GM12878 (cell line): ENCODE data around the gene LAMC3. TPM values are rescaled to one million over a fixed set of nuclear protein-coding genes. Genes with fewer than 3 reads are reported as not detected.

Experiments used
- ATAC-seq: fragments of 200-7000 bp; cut with Tn5 transposase; 3 replicates; pipeline ENCODE4 v1.9.1; 2020; ENCODE audit warnings: mild to moderate bottlenecking, moderate library complexity
- BruUV-seq: library from RNA; stranded (reverse); fragments of 400-500 nt; replicated peaks from 2 replicates; lab custom pipeline; 2021; lab: Mats Ljungman, UMichigan
- CTCF ChIA-PET: fragments of 300-600 bp; sonication (Branson Sonifier 250); formaldehyde crosslinking; extraction: SDS; loops from one replicate; lab custom pipeline; 2021; ENCODE audit warnings: inconsistent platforms; lab: Yijun Ruan, JAX
- POLR2A ChIA-PET: fragments of 350-600 bp; formaldehyde crosslinking; extraction: SDS; loops from one replicate; lab custom pipeline; 2021; ENCODE audit warnings: inconsistent platforms; lab: Charles Lee
- RAD21 ChIA-PET: fragments of 300-600 bp; sonication (Branson Sonifier 250); formaldehyde crosslinking; loops from one replicate; lab custom pipeline; 2023; ENCODE audit warnings: antibody characterized with exemption; ENCODE audit not compliant: unreplicated experiment; lab: Charles Lee
- SMC1A ChIA-PET: fragments of 300-600 bp; sonication (Branson Sonifier 250); formaldehyde crosslinking; loops from one replicate; lab custom pipeline; 2023; ENCODE audit not compliant: unreplicated experiment, uncharacterized antibody; lab: Charles Lee
- DNase-seq: peaks from one replicate; pipeline ENCODE4 v3.0.0-alpha.2; 2011; ENCODE audit warnings: low read depth, low spot score
- FAIRE-seq: peaks from 3 replicates; lab custom pipeline; 2011; peaks lifted over from hg19 to GRCh38; lab: Jason Lieb, UNC
- H2AFZ ChIP-seq: 2 replicates; pipeline ENCODE4 v1.6.0; 2011; ENCODE audit warnings: low read depth, low read length, control low read depth; ENCODE audit not compliant: control insufficient read depth
- H3K27ac ChIP-seq: 2 replicates; pipeline ENCODE4 v1.5.1; 2011; ENCODE audit warnings: control low read depth; ENCODE audit not compliant: control insufficient read depth, insufficient read depth
- H3K27me3 ChIP-seq, 2 experiments: replicated peaks in 1 of 2; 2 replicates each; pipeline versions ENCODE4 v1.6.0 to v1.6.1; 2011; ENCODE audit warnings: low read length in 1 of 2; ENCODE audit not compliant: control insufficient read depth in 2 of 2, insufficient read depth in 2 of 2
- H3K36me3 ChIP-seq, 2 experiments: 2 replicates each; pipeline ENCODE4 v1.5.1; 2011; ENCODE audit warnings: low read length in 1 of 2; ENCODE audit not compliant: control insufficient read depth in 2 of 2, insufficient read depth in 2 of 2
- H3K4me1 ChIP-seq: 2 replicates; pipeline ENCODE4 v1.6.1; 2011; ENCODE audit warnings: mild to moderate bottlenecking, low read length, moderate library complexity, mixed read lengths; ENCODE audit not compliant: control insufficient read depth, insufficient read depth
- H3K4me2 ChIP-seq: 2 replicates; pipeline ENCODE4 v1.6.0; 2011; ENCODE audit warnings: control low read depth; ENCODE audit not compliant: control insufficient read depth, insufficient read depth
- H3K4me3 ChIP-seq: fragments of 200-600 bp; sonication (generic); 2 replicates; pipeline ENCODE4 v1.5.1; 2016
- H3K79me2 ChIP-seq: 2 replicates; pipeline ENCODE4 v1.6.0; 2011; ENCODE audit warnings: low read length; ENCODE audit not compliant: control insufficient read depth, insufficient read depth
- H3K9ac ChIP-seq: 2 replicates; pipeline ENCODE4 v1.8.0; 2011; ENCODE audit warnings: low read length, control low read depth, mixed read lengths; ENCODE audit not compliant: control insufficient read depth, insufficient read depth
- H3K9me3 ChIP-seq: replicated peaks from 3 replicates; pipeline ENCODE4 v1.5.1; 2011; ENCODE audit warnings: mild to moderate bottlenecking, low read length; ENCODE audit not compliant: control insufficient read depth, insufficient read depth
- H4K20me1 ChIP-seq: 2 replicates; pipeline ENCODE4 v1.6.0; 2011; ENCODE audit not compliant: control insufficient read depth, insufficient read depth
- BMI1 ChIP-seq: fragments of 450-650 bp; IDR thresholded peaks from 2 replicates; pipeline ENCODE4 v1.6.1; 2016; ENCODE audit warnings: mild to moderate bottlenecking, moderate library complexity, borderline replicate concordance
- CBX5 ChIP-seq: sonication (generic); IDR thresholded peaks from 2 replicates; pipeline ENCODE4 v1.6.1; 2016; ENCODE audit warnings: low read depth, moderate library complexity, mild to moderate bottlenecking, inconsistent platforms
- E2F8 ChIP-seq: fragments of 450-650 bp; IDR thresholded peaks from 2 replicates; pipeline ENCODE4 v1.6.1; 2018; ENCODE audit warnings: mild to moderate bottlenecking, low read depth, moderate library complexity; ENCODE audit not compliant: partially characterized antibody
- ESRRA ChIP-seq: IDR thresholded peaks from 2 replicates; pipeline ENCODE4 v1.6.1; 2012; ENCODE audit warnings: mild to moderate bottlenecking, low read length, improper control_type of control experiment
- IKZF2 ChIP-seq, 2 experiments: fragments of 450-650 bp; IDR thresholded peaks; 2 replicates each; pipeline ENCODE4 v1.6.1; 2017; ENCODE audit warnings: mild to moderate bottlenecking in 2 of 2, moderate library complexity in 2 of 2
- JUND ChIP-seq: IDR thresholded peaks from 2 replicates; pipeline ENCODE4 v1.6.1; 2012; ENCODE audit warnings: low read depth, mild to moderate bottlenecking, low read length, improper control_type of control experiment, moderate library complexity
- KDM1A ChIP-seq: fragments of 200-600 bp; sonication (generic); IDR thresholded peaks from 2 replicates; pipeline ENCODE4 v1.6.1; 2016; ENCODE audit warnings: borderline replicate concordance
- MYB ChIP-seq: fragments of 150-350 bp; IDR thresholded peaks from 2 replicates; pipeline ENCODE4 v1.6.1; 2014; ENCODE audit warnings: mild to moderate bottlenecking, low read depth, low read length, borderline replicate concordance
- NFIC ChIP-seq: IDR thresholded peaks from 2 replicates; pipeline ENCODE4 v1.6.1; 2012; ENCODE audit warnings: low read depth, mild to moderate bottlenecking, inconsistent platforms, low read length, moderate library complexity
- NR2C2 ChIP-seq: IDR thresholded peaks from 2 replicates; pipeline ENCODE4 v1.6.1; 2011; ENCODE audit warnings: borderline replicate concordance, low read depth; ENCODE audit not compliant: control insufficient read depth, insufficient read length
- NR2F1 ChIP-seq: fragments of 450-650 bp; conservative IDR thresholded peaks from 2 replicates; pipeline ENCODE4 v1.6.1; 2017; ENCODE audit warnings: mild to moderate bottlenecking
- POLR2AphosphoS5 ChIP-seq: IDR thresholded peaks from 2 replicates; pipeline ENCODE4 v1.6.1; 2011; ENCODE audit warnings: mild to moderate bottlenecking, low read length, inconsistent platforms
- RAD51 ChIP-seq: fragments of 450-650 bp; IDR thresholded peaks from 2 replicates; pipeline ENCODE4 v1.6.1; 2016; ENCODE audit warnings: moderate library complexity, mild to moderate bottlenecking, inconsistent platforms
- RB1 ChIP-seq: fragments of 450-650 bp; formaldehyde crosslinking; IDR thresholded peaks from 2 replicates; pipeline ENCODE4 v1.6.1; 2017; ENCODE audit warnings: mild to moderate bottlenecking, borderline replicate concordance
- RBBP5 ChIP-seq: fragments of 200-600 bp; sonication (generic); conservative IDR thresholded peaks from 2 replicates; pipeline ENCODE4 v1.6.1; 2016
- REST ChIP-seq: IDR thresholded peaks from 2 replicates; pipeline ENCODE4 v1.6.1; 2012; ENCODE audit warnings: mild to moderate bottlenecking, low read depth, low read length
- TAF1 ChIP-seq: IDR thresholded peaks from 2 replicates; pipeline ENCODE4 v1.6.1; 2011; ENCODE audit warnings: mild to moderate bottlenecking, low read depth, low read length, borderline replicate concordance
- WRNIP1 ChIP-seq: IDR thresholded peaks from 2 replicates; pipeline ENCODE4 v1.6.1; 2011; ENCODE audit warnings: low read depth, low read length, improper control_type of control experiment, borderline replicate concordance
- WGBS: methylation state at CpG from one replicate; pipeline ENCODE4 v1.1.6; 2016; ENCODE audit warnings: low lambda C conversion rate; ENCODE audit not compliant: insufficient replicate concordance, insufficient coverage; ENCODE audit errors: missing lambda C conversion rate; 5-methylcytosine and 5-hydroxymethylcytosine counted together
- in situ Hi-C: fragments of 300-500 bp; cut with MboI; formaldehyde crosslinking; loops from 9 replicates; pipeline ENCODE4 v1.14.3; 2018; ENCODE audit warnings: mixed read lengths
- intact Hi-C: fragments of 100-400 bp; cut with micrococcal nuclease; formaldehyde crosslinking; loops from one replicate; pipeline ENCODE4 v1.14.2; 2022; ENCODE audit not compliant: unreplicated experiment
- polyA plus RNA-seq, 11 experiments: library from polyadenylated mRNA; depleted of rRNA in 4 of 11; unstranded in 6 of 11; stranded (reverse) in 5 of 11; fragments of >200 nt; fragmentation: Nextera tagmentation in 4 of 11; fragmentation: Illumina TruSeq in 1 of 11; extraction: Ambion mirVana in 4 of 11; extraction: Trizol in 1 of 11; gene quantifications; 1 replicate in 1 of 11; 2 replicates in 10 of 11; pipeline versions ENCODE4 v1.2.1 to v1.2.3, GENCODE V29; 2011 to 2016; ENCODE audit warnings: inconsistent platforms in 2 of 11, missing spikeins in 2 of 11, low read depth in 1 of 11
- total RNA-seq, 4 experiments: library from RNA; depleted of rRNA in 3 of 4; stranded (reverse); fragments of >200 nt in 3 of 4; fragmentation: Illumina TruSeq in 1 of 4; extraction: Trizol in 1 of 4; gene quantifications; 2 replicates each; pipeline versions ENCODE4 v1.2.1 to v1.2.3, GENCODE V29; 2013 to 2021

LAMC3 gene
- total and polyA plus RNA-seq, 10 of the 15 experiments (the other 5 are each of a cell fraction or from before 2014, with no cell fraction given), result under 0.01 to 0.08 TPM; not detected in 8

- Histone ChIP-seq H3K9ac (no peak overlapping the region), H2AFZ (no peak overlapping the region), H3K36me3 (no peaks in the 10 kb centered on the region), H3K4me2 (no peak overlapping the region), H3K79me2 (no peaks in the 10 kb centered on the region), H3K4me3 (no peak overlapping the region), H3K27me3 (peaks cover 1 to 6% of the 10 kb centered on the region in 2 experiments; a peak in 2 of 4 replicates), H3K9me3 (no peaks in the 10 kb centered on the region), H3K27ac (no peak overlapping the region), H4K20me1 (no peaks in the 10 kb centered on the region), H3K4me1 (no peaks in the 10 kb centered on the region)
- in situ Hi-C loops, result no loop called here
- no peak for TF ChIP-seq IKZF2 (IDR thresholded peaks at IDR 0.05)
- TF ChIP-seq WRNIP1, result no peak
- no peak for TF ChIP-seq NR2C2
- no peak for TF ChIP-seq RB1
- TF ChIP-seq RBBP5, result no peak
- no peak for TF ChIP-seq E2F8
- TF ChIP-seq RAD51, result no peak
- no peak for TF ChIP-seq NFIC
- TF ChIP-seq BMI1, result no peak
- TF ChIP-seq ESRRA, result no peak
- TF ChIP-seq TAF1, result no peak
- TF ChIP-seq CBX5, result no peak
- TF ChIP-seq KDM1A, result no peak
- no peak for TF ChIP-seq REST
- TF ChIP-seq JUND, result no peak
- no peak for TF ChIP-seq NR2F1
- TF ChIP-seq MYB, result no peak
- no peak for TF ChIP-seq POLR2AphosphoS5
- FAIRE-seq (no peak), ATAC-seq (no peak), DNase-seq (no peak)
- WGBS, result 53% methylated on average over 23 of the region's 23 CpGs
- ChIA-PET POLR2A (no interaction called here), RAD21 (no interaction called here), SMC1A (no interaction called here), CTCF (no interaction called here)
- BruUV-seq, result no TSS peak
- intact Hi-C loops, result no loop called here
These were observed 103.6 kb downstream of the LAMC3 start for GRCh38 chr9:131112374-131113154.
